HL-60/S4 (cell line): Measurements from ENCODE around the gene SLC30A10.
"Not testable (repeated sequence)": the region's sequence is repeated elsewhere in the genome, so short reads cannot be mapped to it uniquely, and the experiment has no call there.

Experiments
- in situ Hi-C: fragments of 300-500 bp; cut with MboI; formaldehyde crosslinking; loops from 2 replicates; pipeline ENCODE4 v1.14.3; 2022; ENCODE audit warnings: low sequenced_read_pairs

Gene SLC30A10

GRCh38 chr1:219928791-219929118 is 398 bp upstream of the SLC30A10 start:
- in situ Hi-C loops = no loop called here

- in situ Hi-C loops = no loop called here
These were observed 930 bp downstream of the SLC30A10 start for GRCh38 chr1:219927298-219927955.

DNA sequence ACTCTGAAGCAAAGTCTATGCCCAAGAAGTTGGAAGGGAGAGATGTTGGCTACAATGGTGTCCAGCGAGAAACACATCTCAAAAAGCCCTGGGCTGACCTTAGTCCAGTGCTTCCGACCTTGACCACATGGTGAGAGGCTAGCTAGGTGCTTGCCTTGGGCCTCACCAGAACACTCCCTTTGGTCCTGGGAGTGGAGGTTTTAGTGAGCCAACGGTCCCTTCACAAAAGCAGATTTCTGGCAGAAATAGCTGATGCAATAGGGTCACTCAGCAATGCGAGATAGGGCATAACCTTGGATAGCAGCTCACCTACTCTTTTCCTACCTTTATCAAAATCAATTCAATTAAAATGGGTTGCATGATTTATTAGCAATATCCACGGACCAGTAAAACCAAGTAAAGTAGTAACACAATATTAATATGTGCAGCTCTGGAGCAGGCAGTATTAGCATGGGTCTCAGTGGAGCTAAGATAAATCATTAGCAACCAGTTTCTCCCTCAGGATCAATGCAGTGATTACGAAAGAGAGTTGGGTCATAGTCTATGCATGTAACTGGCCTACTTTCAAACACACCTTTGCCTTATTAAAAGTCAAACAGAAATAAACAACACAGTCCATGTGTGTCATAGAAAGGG is 1.9 kb downstream of the SLC30A10 start:
- in situ Hi-C loops = no loop called here

GRCh38 chr1:219924342-219924741 is 4.0 kb downstream of the SLC30A10 start:
- in situ Hi-C loops = no loop called here

- in situ Hi-C loops = no loop called here
These were observed 10.4 kb downstream of the SLC30A10 start for GRCh38 chr1:219917851-219918466.

- in situ Hi-C loops = no loop called here
These were observed 11.1 kb downstream of the SLC30A10 start for GRCh38 chr1:219917281-219917680.

DNA sequence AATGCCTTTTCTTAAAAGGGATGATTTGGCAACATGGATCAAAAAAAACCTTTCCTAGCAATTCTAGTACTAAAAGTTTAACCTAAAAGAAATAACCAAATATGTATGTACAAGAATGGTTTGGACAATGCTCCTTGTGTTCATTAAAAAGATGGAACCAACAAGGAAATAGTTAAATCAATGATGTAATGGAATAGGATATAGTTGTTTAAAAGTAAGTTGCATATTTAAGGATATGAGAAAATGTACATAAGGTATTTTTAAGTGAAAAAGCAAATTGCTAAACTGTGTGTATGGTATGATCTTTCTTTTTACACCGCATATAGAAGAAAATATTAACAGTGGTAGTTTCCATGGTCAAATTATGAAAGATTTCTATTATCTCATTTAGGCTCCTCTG is 12.1 kb downstream of the SLC30A10 start:
- in situ Hi-C loops = no loop called here

GRCh38 chr1:219913005-219913770 is 15.2 kb downstream of the SLC30A10 start:
- in situ Hi-C loops = no loop called here

- in situ Hi-C loops = no loop called here
These were observed 17.6 kb downstream of the SLC30A10 start for GRCh38 chr1:219910716-219911115.

GRCh38 chr1:219909476-219909875 is 18.9 kb downstream of the SLC30A10 start:
- in situ Hi-C loops = no loop called here

- in situ Hi-C loops = no loop called here
These were observed 20.2 kb downstream of the SLC30A10 start for GRCh38 chr1:219908170-219908569.

GRCh38 chr1:219907772-219908070 is 20.6 kb downstream of the SLC30A10 start:
- in situ Hi-C loops = no loop called here

GRCh38 chr1:219906924-219907771 is 21.2 kb downstream of the SLC30A10 start:
- in situ Hi-C loops = no loop called here

DNA sequence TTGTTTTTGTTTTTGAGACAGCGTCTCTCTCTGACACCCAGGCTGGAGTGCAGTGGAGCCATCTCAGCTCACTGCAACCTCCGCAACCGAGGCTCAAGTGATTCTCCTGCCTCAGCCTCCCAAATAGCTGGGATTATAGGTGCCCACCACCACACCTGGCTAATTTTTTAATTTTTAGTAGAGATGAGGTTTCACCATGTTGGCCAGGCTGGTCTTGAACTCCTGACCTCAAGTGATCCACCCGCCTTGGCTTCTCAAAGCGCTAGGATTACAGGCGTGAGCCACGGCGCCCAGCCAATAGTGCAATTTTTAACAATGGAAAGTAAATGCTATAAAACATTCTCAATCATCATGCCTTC is 21.8 kb downstream of the SLC30A10 start:
- in situ Hi-C loops = not testable (repeated sequence)

DNA sequence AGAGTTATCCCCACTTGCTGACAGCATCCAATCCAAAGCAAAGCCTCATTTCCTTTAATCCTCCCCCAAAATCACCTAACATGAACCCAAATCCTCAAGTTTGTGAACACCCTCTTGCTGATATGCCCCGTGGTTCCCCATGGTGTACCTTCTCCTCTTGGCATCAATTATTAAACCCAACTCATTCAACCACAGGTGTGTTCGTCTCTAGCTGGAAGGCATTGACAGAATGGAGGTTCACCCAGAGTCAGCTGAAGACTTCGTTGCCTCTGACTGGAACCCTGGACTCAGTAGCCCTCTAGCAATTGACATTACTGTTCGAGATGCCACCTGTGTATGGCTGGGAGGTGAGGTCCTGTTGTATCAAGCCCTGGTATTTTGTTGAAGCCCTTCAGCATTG is 22.8 kb downstream of the SLC30A10 start:
- in situ Hi-C loops = no loop called here

DNA sequence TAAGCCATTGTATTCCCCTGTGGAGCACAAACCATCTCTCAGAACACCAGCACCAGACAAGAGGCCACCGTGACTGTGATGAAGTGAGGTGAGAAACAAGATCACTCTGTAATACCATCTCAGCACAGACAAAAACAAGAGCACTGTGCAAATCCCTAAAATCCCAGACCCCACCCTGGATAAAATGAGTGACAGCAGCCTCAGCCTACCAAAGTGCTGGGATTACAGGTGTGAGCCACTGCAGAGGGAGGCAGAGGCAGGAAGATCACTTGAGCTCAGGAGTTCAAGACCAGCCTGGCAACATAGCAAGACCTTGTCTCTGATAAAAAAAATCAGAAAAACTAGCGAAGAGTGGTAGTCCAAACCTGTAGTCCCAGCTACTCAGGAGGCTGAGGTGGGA is 23.4 kb downstream of the SLC30A10 start:
- in situ Hi-C loops = no loop called here

- in situ Hi-C loops = no loop called here
These were observed 24.9 kb downstream of the SLC30A10 start for GRCh38 chr1:219903353-219903871.

GRCh38 chr1:219902951-219903350 is 25.4 kb downstream of the SLC30A10 start:
- in situ Hi-C loops = no loop called here

GRCh38 chr1:219900882-219901281 is 27.5 kb downstream of the SLC30A10 start:
- in situ Hi-C loops = no loop called here

DNA sequence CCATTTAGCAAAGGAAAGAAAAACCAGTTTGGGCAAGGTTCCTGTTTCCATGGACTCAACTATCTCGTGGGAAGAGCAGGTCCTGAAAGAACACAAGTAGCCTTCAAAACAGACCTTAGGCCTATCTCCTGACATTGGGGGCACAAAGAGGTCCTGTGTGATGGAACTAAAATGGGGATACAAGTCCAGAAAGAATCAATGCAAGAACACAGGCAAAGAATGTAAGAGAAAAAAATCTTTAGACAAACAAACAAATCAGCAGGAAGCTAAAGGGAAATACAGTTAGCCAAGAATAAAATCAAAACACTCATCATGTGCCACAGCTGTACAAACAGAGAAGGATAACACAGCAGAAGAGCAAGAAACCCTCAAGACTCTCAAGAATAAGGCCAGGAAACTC is 28.2 kb downstream of the SLC30A10 start:
- in situ Hi-C loops = no loop called here

- in situ Hi-C loops = no loop called here
These were observed 30.0 kb downstream of the SLC30A10 start for GRCh38 chr1:219898375-219898774.
